HEK293 (cell line): ENCODE results near the gene SERPINA3.

Experiments used
- CTCF ChIA-PET: fragments of 350-600 bp; formaldehyde crosslinking; extraction: SDS; loops from one replicate; lab custom pipeline; 2021; ENCODE audit warnings: antibody characterized with exemption; lab: Yijun Ruan, JAX
- POLR2A ChIA-PET: fragments of 300-600 bp; formaldehyde crosslinking; extraction: SDS; loops from one replicate; lab custom pipeline; 2020; ENCODE audit warnings: antibody characterized with exemption, inconsistent platforms; lab: Yijun Ruan, JAX
- H3K27ac ChIP-seq: fragments of 200-500 bp; sonication (Bioruptor generic); 2 replicates; pipeline ENCODE4 v1.5.1; 2014; ENCODE audit warnings: low read depth, low read length, control low read depth, inconsistent platforms; ENCODE audit errors: extremely low read depth
- H3K36me3 ChIP-seq, 2 experiments: fragments of 200-500 bp in 1 of 2; sonication (Bioruptor generic) in 1 of 2; 1 replicate in 1 of 2; 2 replicates in 1 of 2; pipeline ENCODE4 v1.5.1; 2014 to 2017; ENCODE audit warnings: inconsistent platforms in 2 of 2, low read length in 2 of 2; ENCODE audit not compliant: control insufficient read depth in 2 of 2, insufficient read depth in 1 of 2
- H3K4me1 ChIP-seq: fragments of 200-500 bp; sonication (Bioruptor generic); 2 replicates; pipeline ENCODE4 v1.5.1; 2014; ENCODE audit warnings: mild to moderate bottlenecking, low read length, inconsistent platforms; ENCODE audit not compliant: control insufficient read depth, insufficient read depth
- H3K4me3 ChIP-seq: 2 replicates; pipeline ENCODE4 v1.5.1; 2011; ENCODE audit warnings: low read depth, mild to moderate bottlenecking, control low read depth, low read length, moderate library complexity
- H3K9me3 ChIP-seq: fragments of 200-500 bp; sonication (Bioruptor generic); 2 replicates; pipeline ENCODE4 v1.5.1; 2014; ENCODE audit warnings: low read depth, low read length, inconsistent platforms; ENCODE audit not compliant: control insufficient read depth, insufficient read depth
- BCL11A ChIP-seq: fragments of 450-650 bp; formaldehyde crosslinking; IDR thresholded peaks from 2 replicates; pipeline ENCODE4 v1.5.1; 2016; ENCODE audit warnings: low read depth, missing biosample characterization, missing genetic modification characterization
- GLIS2 ChIP-seq: fragments of 450-650 bp; formaldehyde crosslinking; IDR thresholded peaks from 2 replicates; pipeline ENCODE4 v1.5.1; 2016; ENCODE audit warnings: missing biosample characterization, missing genetic modification characterization
- MZF1 ChIP-seq: fragments of 450-650 bp; formaldehyde crosslinking; IDR thresholded peaks from 2 replicates; pipeline ENCODE4 v1.5.1; 2017; ENCODE audit warnings: missing biosample characterization, missing genetic modification characterization, borderline replicate concordance
- TRIM28 ChIP-seq: IDR thresholded peaks from 2 replicates; pipeline ENCODE4 v1.6.1; 2011; ENCODE audit warnings: low read length, control low read depth, borderline replicate concordance
- ZNF114 ChIP-seq: fragments of 450-650 bp; formaldehyde crosslinking; IDR thresholded peaks from 2 replicates; pipeline ENCODE4 v1.5.0; 2017; ENCODE audit warnings: missing biosample characterization, missing genetic modification characterization
- ZNF16 ChIP-seq: fragments of 450-650 bp; formaldehyde crosslinking; IDR thresholded peaks from 2 replicates; pipeline ENCODE4 v1.5.1; 2016; ENCODE audit warnings: low read depth, missing biosample characterization, missing genetic modification characterization
- ZNF169 ChIP-seq: fragments of 450-650 bp; formaldehyde crosslinking; IDR thresholded peaks from 2 replicates; pipeline ENCODE4 v1.5.1; 2016; ENCODE audit warnings: missing biosample characterization, missing genetic modification characterization
- ZNF302 ChIP-seq: fragments of 450-650 bp; formaldehyde crosslinking; IDR thresholded peaks from 2 replicates; pipeline ENCODE4 v1.5.1; 2016; ENCODE audit warnings: missing biosample characterization, missing genetic modification characterization, low read depth
- ZNF350 ChIP-seq: fragments of 450-650 bp; formaldehyde crosslinking; IDR thresholded peaks from 2 replicates; pipeline ENCODE4 v1.5.0; 2017; ENCODE audit warnings: missing biosample characterization, mild to moderate bottlenecking, missing genetic modification characterization
- ZNF433 ChIP-seq: fragments of 450-650 bp; formaldehyde crosslinking; IDR thresholded peaks from 2 replicates; pipeline ENCODE4 v1.5.1; 2016; ENCODE audit warnings: missing biosample characterization, missing genetic modification characterization, low read depth
- ZNF514 ChIP-seq: fragments of 450-650 bp; formaldehyde crosslinking; IDR thresholded peaks from 2 replicates; pipeline ENCODE4 v1.5.1; 2016; ENCODE audit warnings: missing biosample characterization, missing genetic modification characterization
- ZNF548 ChIP-seq: fragments of 450-650 bp; formaldehyde crosslinking; IDR thresholded peaks from 2 replicates; pipeline ENCODE4 v1.5.1; 2016; ENCODE audit warnings: missing biosample characterization, missing genetic modification characterization
- ZNF600 ChIP-seq: fragments of 450-650 bp; formaldehyde crosslinking; IDR thresholded peaks from 2 replicates; pipeline ENCODE4 v1.5.1; 2016; ENCODE audit warnings: missing biosample characterization, missing genetic modification characterization
- ZNF677 ChIP-seq: fragments of 450-650 bp; IDR thresholded peaks from 2 replicates; pipeline ENCODE4 v1.5.0; 2018; ENCODE audit warnings: missing biosample characterization, mild to moderate bottlenecking, missing genetic modification characterization, moderate library complexity
- ZNF701 ChIP-seq: fragments of 450-650 bp; formaldehyde crosslinking; IDR thresholded peaks from 2 replicates; pipeline ENCODE4 v1.5.1; 2016; ENCODE audit warnings: missing biosample characterization, missing genetic modification characterization
- ZNF830 ChIP-seq: fragments of 450-650 bp; IDR thresholded peaks from 2 replicates; pipeline ENCODE4 v1.5.0; 2018; ENCODE audit warnings: missing biosample characterization, missing genetic modification characterization, low read depth, mild to moderate bottlenecking, moderate library complexity
- TF ChIP-seq, protein P1 (sequence below): fragments of 450-650 bp; formaldehyde crosslinking; IDR thresholded peaks from 2 replicates; pipeline ENCODE4 v1.5.1; 2016; ENCODE audit warnings: missing biosample characterization, missing genetic modification characterization
- TF ChIP-seq, protein P2 (sequence below): fragments of 450-650 bp; formaldehyde crosslinking; IDR thresholded peaks from 2 replicates; pipeline ENCODE4 v1.5.1; 2017; ENCODE audit warnings: missing biosample characterization, missing genetic modification characterization
- TF ChIP-seq, protein P3 (sequence below): fragments of 450-650 bp; formaldehyde crosslinking; IDR thresholded peaks from 2 replicates; pipeline ENCODE4 v1.5.1; 2016; ENCODE audit warnings: missing biosample characterization, missing genetic modification characterization
- TF ChIP-seq, protein P4 (sequence below): fragments of 450-650 bp; formaldehyde crosslinking; optimal IDR thresholded peaks from 2 replicates; pipeline ENCODE3; 2016; ENCODE audit warnings: missing biosample characterization, mild to moderate bottlenecking, missing genetic modification characterization
- TF ChIP-seq, protein P5 (sequence below): fragments of 450-650 bp; formaldehyde crosslinking; conservative IDR thresholded peaks from 2 replicates; pipeline ENCODE4 v1.5.1; 2016; ENCODE audit warnings: low read depth, missing biosample characterization, missing genetic modification characterization
- TF ChIP-seq, protein P6 (sequence below): fragments of 450-650 bp; formaldehyde crosslinking; IDR thresholded peaks from 2 replicates; pipeline ENCODE4 v1.5.1; 2016; ENCODE audit warnings: missing biosample characterization, missing genetic modification characterization, low read depth

The SERPINA3 gene

DNA sequence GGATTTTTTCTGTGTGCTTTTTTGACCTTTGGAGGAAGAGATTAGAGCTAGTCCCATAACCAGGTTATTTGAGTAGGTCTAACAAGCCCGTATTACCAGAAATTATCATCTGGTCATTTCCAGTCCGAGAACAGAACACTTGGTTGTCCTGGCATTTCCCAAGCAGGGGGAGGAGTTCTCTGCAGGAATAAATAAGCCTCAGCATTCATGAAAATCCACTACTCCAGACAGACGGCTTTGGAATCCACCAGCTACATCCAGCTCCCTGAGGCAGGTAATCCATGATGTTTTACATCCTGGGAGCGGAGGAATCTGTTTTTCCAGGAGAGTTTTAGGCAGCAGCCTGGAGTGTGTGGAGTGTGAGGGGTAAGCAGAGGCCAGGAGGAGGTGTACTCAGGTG lies at the start of gene SERPINA3:
Gene SERPINA3, plus strand, starts transcription at position 218 of the 400 bp plus-strand sequence. CDS start 2,051 bp downstream, outside the sequence.
- no peaks in the 10 kb centered on the region for H3K9me3 ChIP-seq
- no peak within 1 kb of the TSS for H3K4me3 ChIP-seq
- ChIA-PET POLR2A (no interaction called here), CTCF (interaction anchor here (0.6 kb wide), 1 partner anchor 366 kb away, joined by 3 read pairs; no protein-coding TSS in a partner anchor)
- no peaks in the 10 kb centered on the region for H3K36me3 ChIP-seq
- no peak for TF ChIP-seq ZNF114
- TF ChIP-seq ZNF514 (tag by site-specific recombination), result no peak
- TF ChIP-seq, protein P1, sequence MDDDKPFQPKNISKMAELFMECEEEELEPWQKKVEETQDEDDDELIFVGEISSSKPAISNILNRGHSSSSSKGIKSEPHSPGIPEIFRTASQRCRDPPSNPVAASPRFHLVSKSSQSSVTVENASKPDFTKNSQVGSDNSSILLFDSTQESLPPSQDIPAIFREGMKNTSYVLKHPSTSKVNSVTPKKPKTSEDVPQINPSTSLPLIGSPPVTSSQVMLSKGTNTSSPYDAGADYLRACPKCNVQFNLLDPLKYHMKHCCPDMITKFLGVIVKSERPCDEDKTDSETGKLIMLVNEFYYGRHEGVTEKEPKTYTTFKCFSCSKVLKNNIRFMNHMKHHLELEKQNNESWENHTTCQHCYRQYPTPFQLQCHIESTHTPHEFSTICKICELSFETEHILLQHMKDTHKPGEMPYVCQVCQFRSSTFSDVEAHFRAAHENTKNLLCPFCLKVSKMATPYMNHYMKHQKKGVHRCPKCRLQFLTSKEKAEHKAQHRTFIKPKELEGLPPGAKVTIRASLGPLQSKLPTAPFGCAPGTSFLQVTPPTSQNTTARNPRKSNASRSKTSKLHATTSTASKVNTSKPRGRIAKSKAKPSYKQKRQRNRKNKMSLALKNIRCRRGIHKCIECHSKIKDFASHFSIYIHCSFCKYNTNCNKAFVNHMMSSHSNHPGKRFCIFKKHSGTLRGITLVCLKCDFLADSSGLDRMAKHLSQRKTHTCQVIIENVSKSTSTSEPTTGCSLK (tag by site-specific recombination), result no peak
- no peak for TF ChIP-seq TRIM28
- no peak for TF ChIP-seq ZNF433 (tag by site-specific recombination)
- no peak for TF ChIP-seq ZNF16 (tag by site-specific recombination)
- no peak for TF ChIP-seq ZNF830 (tag by site-specific recombination)
- TF ChIP-seq MZF1 (tag by site-specific recombination), result no peak
- TF ChIP-seq ZNF600, result no peak
- no peak for TF ChIP-seq ZNF701 (tag by site-specific recombination)
- TF ChIP-seq ZNF169 (tag by site-specific recombination), result no peak
- no peak for TF ChIP-seq GLIS2
- TF ChIP-seq, protein P2, sequence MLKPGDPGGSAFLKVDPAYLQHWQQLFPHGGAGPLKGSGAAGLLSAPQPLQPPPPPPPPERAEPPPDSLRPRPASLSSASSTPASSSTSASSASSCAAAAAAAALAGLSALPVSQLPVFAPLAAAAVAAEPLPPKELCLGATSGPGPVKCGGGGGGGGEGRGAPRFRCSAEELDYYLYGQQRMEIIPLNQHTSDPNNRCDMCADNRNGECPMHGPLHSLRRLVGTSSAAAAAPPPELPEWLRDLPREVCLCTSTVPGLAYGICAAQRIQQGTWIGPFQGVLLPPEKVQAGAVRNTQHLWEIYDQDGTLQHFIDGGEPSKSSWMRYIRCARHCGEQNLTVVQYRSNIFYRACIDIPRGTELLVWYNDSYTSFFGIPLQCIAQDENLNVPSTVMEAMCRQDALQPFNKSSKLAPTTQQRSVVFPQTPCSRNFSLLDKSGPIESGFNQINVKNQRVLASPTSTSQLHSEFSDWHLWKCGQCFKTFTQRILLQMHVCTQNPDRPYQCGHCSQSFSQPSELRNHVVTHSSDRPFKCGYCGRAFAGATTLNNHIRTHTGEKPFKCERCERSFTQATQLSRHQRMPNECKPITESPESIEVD, result no peak
- no peak for TF ChIP-seq ZNF548
- no peak for TF ChIP-seq ZNF677 (tag by site-specific recombination)
- no peak for TF ChIP-seq ZNF350 (tag by site-specific recombination)
- H3K4me1 ChIP-seq, result no peaks in the 10 kb centered on the region
- no peak within 1 kb of the TSS for H3K27ac ChIP-seq

DNA sequence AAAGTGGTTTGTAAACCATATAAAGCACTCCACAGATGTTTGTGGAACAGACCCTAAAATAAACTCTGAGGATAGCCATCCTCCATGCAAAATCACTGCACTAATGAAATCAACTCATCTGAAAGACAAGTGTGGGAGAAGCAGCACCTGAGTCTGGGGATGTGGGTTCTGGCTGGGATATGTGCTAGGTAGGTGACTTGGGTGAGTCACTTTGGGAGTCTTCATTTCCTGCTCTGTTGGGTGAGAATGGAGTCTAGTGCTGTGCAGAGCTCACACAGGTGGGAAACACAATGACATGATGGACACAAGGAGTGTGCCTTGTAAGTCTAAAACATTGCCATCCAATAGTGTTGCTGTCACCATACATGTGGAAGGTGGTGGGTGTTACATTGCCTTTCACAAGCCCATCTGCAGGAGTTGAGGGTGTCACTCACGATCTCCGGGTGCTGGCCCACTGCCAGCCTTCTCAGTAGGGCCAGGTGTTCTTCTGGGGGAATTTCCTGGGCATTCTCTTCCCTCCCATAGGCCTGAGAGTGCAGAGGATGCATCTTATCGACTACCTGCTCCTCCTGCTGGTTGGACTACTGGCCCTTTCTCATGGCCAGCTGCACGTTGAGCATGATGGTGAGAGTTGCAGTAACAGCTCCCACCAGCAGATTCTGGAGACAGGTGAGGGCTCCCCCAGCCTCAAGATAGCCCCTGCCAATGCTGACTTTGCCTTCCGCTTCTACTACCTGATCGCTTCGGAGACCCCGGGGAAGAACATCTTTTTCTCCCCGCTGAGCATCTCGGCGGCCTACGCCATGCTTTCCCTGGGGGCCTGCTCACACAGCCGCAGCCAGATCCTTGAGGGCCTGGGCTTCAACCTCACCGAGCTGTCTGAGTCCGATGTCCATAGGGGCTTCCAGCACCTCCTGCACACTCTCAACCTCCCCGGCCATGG lies 49.0 kb upstream of the SERPINA3 start:
- no peaks in the 10 kb centered on the region for H3K4me1 ChIP-seq
- POLR2A ChIA-PET, result no interaction called here
- H3K27ac ChIP-seq, result no peak overlapping the region
- no peaks in the 10 kb centered on the region for H3K36me3 ChIP-seq
- no peak overlapping the region for H3K4me3 ChIP-seq
- no peaks in the 10 kb centered on the region for H3K9me3 ChIP-seq
- CTCF ChIA-PET, result no interaction called here
- TF ChIP-seq, protein P3, sequence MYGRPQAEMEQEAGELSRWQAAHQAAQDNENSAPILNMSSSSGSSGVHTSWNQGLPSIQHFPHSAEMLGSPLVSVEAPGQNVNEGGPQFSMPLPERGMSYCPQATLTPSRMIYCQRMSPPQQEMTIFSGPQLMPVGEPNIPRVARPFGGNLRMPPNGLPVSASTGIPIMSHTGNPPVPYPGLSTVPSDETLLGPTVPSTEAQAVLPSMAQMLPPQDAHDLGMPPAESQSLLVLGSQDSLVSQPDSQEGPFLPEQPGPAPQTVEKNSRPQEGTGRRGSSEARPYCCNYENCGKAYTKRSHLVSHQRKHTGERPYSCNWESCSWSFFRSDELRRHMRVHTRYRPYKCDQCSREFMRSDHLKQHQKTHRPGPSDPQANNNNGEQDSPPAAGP (tag by site-specific recombination), result no peak
- TF ChIP-seq ZNF302 (tag by site-specific recombination), result no peak
- TF ChIP-seq, protein P4, sequence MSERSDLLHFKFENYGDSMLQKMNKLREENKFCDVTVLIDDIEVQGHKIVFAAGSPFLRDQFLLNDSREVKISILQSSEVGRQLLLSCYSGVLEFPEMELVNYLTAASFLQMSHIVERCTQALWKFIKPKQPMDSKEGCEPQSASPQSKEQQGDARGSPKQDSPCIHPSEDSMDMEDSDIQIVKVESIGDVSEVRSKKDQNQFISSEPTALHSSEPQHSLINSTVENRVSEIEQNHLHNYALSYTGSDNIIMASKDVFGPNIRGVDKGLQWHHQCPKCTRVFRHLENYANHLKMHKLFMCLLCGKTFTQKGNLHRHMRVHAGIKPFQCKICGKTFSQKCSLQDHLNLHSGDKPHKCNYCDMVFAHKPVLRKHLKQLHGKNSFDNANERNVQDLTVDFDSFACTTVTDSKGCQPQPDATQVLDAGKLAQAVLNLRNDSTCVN (tag by site-specific recombination), result no peak
- TF ChIP-seq BCL11A (tag by site-specific recombination), result no peak
- TF ChIP-seq, protein P5, sequence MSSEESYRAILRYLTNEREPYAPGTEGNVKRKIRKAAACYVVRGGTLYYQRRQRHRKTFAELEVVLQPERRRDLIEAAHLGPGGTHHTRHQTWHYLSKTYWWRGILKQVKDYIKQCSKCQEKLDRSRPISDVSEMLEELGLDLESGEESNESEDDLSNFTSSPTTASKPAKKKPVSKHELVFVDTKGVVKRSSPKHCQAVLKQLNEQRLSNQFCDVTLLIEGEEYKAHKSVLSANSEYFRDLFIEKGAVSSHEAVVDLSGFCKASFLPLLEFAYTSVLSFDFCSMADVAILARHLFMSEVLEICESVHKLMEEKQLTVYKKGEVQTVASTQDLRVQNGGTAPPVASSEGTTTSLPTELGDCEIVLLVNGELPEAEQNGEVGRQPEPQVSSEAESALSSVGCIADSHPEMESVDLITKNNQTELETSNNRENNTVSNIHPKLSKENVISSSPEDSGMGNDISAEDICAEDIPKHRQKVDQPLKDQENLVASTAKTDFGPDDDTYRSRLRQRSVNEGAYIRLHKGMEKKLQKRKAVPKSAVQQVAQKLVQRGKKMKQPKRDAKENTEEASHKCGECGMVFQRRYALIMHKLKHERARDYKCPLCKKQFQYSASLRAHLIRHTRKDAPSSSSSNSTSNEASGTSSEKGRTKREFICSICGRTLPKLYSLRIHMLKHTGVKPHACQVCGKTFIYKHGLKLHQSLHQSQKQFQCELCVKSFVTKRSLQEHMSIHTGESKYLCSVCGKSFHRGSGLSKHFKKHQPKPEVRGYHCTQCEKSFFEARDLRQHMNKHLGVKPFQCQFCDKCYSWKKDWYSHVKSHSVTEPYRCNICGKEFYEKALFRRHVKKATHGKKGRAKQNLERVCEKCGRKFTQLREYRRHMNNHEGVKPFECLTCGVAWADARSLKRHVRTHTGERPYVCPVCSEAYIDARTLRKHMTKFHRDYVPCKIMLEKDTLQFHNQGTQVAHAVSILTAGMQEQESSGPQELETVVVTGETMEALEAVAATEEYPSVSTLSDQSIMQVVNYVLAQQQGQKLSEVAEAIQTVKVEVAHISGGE (tag by site-specific recombination), result no peak
- no peak for TF ChIP-seq TRIM28
- TF ChIP-seq, protein P6, sequence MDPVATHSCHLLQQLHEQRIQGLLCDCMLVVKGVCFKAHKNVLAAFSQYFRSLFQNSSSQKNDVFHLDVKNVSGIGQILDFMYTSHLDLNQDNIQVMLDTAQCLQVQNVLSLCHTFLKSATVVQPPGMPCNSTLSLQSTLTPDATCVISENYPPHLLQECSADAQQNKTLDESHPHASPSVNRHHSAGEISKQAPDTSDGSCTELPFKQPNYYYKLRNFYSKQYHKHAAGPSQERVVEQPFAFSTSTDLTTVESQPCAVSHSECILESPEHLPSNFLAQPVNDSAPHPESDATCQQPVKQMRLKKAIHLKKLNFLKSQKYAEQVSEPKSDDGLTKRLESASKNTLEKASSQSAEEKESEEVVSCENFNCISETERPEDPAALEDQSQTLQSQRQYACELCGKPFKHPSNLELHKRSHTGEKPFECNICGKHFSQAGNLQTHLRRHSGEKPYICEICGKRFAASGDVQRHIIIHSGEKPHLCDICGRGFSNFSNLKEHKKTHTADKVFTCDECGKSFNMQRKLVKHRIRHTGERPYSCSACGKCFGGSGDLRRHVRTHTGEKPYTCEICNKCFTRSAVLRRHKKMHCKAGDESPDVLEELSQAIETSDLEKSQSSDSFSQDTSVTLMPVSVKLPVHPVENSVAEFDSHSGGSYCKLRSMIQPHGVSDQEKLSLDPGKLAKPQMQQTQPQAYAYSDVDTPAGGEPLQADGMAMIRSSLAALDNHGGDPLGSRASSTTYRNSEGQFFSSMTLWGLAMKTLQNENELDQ (tag by site-specific recombination), result no peak
- TF ChIP-seq ZNF514 (tag by site-specific recombination), result no peak
